Fibroblast of villous mesenchyme (primary cell): ENCODE data around the gene ANKDD1A. TPM values are rescaled to one million over a fixed set of nuclear protein-coding genes. Genes with fewer than 3 reads are reported as not detected.

ENCODE experiments used
- DNase-seq: peaks from one replicate; pipeline ENCODE4 v3.0.0-alpha.2; 2010; ENCODE audit warnings: low read depth
- H3K4me3 ChIP-seq: 2 replicates; pipeline ENCODE4 v1.5.1; 2011; ENCODE audit warnings: low read depth, mild to moderate bottlenecking, low read length
- CTCF ChIP-seq: IDR thresholded peaks from 2 replicates; pipeline ENCODE4 v1.5.1; 2012; ENCODE audit warnings: low read depth, mild to moderate bottlenecking, low read length; ENCODE audit not compliant: insufficient read depth
- total RNA-seq: library from RNA; depleted of rRNA; stranded (reverse); fragments of >200 nt; gene quantifications from 2 replicates; pipeline ENCODE4 v1.2.3, GENCODE V29; 2012

ANKDD1A gene
- total RNA-seq, 1 donor, result 3.9 TPM

- TF ChIP-seq CTCF, result no peak
- no peak for DNase-seq
- H3K4me3 ChIP-seq, result no peak overlapping the region
Observed at GRCh38 chr15:64930019-64930652, 18.4 kb downstream of the ANKDD1A start.

- TF ChIP-seq CTCF, result no peak
- no peak overlapping the region for H3K4me3 ChIP-seq
- DNase-seq, result peak; percentile 64
Observed at GRCh38 chr15:64930778-64931371, 19.2 kb downstream of the ANKDD1A start.

- TF ChIP-seq CTCF, result no peak
- no peak for DNase-seq
- H3K4me3 ChIP-seq, result no peak overlapping the region
Observed at GRCh38 chr15:64931381-64931780, 19.7 kb downstream of the ANKDD1A start.

- H3K4me3 ChIP-seq, result no peak overlapping the region
- no peak for DNase-seq
- no peak for TF ChIP-seq CTCF
Observed at GRCh38 chr15:64934023-64934422, 22.3 kb downstream of the ANKDD1A start.

GRCh38 chr15:64938192-64938591 lies 26.5 kb downstream of the ANKDD1A start:
- TF ChIP-seq CTCF, result no peak
- no peak for DNase-seq
- no peak overlapping the region for H3K4me3 ChIP-seq

- DNase-seq, result no peak
- H3K4me3 ChIP-seq, result no peak overlapping the region
- no peak for TF ChIP-seq CTCF
Observed at GRCh38 chr15:64942356-64942755, 30.7 kb downstream of the ANKDD1A start.
